ENCODE data around the gene REN.
A peak's percentile ranks its signal among the peaks of the same experiment; 100 is the strongest.

Gene REN

DNA sequence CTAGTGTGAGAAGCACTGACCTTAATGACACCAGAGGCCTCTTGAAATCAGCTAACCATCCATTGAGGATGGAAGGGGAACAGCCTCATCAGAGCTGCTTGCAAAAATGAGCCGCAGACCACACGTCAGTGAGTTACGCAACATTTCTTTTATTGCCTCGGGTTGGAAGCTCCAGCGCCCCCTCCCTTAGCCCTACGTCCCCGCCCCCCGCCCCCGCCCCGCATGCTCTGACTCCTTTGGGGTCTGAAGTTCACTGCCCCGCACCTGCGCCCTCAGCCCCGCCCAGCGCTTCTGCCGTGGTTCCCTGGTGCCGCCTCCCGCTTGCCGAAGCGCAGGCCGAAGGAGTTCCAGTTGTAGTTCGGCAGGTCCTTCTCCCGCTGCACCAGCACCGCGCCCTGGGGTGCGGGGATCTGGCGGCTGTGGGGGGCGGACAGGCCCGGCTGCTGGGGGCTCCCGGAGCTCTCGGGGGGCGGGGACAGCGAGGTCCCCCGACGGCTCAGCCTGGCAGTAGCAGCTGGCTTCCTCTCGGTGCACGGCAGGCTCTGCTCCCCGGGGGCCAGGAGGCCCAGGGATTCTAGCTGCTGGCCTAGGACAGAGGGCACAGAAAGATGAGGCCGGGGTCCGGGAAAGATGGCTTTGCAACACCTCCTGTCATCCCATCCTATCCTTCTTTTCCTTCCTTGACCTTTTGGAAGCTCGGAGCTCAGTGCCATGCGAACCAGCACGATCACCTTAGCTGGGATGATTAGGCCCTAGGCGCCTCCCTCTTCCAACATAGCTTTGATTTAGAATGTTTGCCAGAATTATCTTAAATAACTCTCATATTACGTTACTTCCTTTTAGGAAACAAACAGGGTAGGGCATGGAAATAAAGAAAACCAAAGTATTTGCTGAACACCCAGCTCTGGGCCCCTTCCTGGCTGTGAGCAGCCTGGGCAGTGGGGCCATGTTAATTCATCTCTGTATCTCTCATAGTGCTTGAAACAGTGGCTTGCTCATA is 24.4 kb upstream of the REN start:
- DNase-seq, result no peak

- no peak for DNase-seq
Measured at GRCh38 chr1:204188959-204189639, 23.0 kb upstream of the REN start.

GRCh38 chr1:204186597-204186996 is 20.5 kb upstream of the REN start:
- no peak for DNase-seq

DNA sequence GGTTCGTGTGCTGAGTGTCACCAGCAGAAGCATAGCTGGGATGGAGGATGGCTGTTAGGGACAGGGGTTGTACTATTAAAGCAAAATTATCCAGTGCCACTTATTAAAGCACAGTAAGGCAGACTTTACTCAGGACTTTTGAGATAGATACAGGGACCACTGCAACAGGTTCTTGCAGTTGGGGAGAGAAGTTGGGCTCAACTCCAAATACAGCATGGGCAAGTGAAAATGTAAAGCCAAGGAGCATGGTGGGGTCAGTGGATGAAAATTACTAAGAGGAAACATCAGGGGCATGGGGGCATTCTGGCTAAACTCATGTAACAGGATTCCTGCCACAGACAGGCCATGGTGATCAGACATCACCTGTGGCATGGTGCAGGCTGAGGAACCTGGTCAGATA is 15.0 kb upstream of the REN start:
- no peak for DNase-seq

DNA sequence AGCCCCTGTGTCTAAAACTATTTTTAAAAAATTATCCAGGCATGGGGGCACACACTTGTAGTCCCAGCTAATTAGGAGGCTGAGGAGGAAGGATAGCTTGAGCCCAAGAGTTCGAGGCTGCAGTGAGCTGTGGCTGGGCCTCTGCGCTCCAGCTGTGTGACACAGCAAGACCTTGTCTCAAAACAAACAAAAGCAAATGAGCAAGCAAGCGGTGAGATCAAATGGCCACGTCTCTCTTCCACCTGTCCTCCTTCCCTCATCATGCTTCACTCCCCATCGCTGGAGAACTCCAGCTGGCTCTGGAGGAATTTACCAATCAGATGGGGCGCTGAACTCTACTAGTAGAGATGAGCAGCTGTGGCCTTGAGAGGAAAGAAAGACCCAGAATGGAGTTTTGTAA is 14.0 kb upstream of the REN start:
- DNase-seq, result peak in 1 of 2 experiments; percentile 27

- no peak for DNase-seq
Measured at GRCh38 chr1:204178487-204179281, 12.5 kb upstream of the REN start.

- no peak for DNase-seq
Measured at GRCh38 chr1:204177133-204177532, 11.0 kb upstream of the REN start.

DNA sequence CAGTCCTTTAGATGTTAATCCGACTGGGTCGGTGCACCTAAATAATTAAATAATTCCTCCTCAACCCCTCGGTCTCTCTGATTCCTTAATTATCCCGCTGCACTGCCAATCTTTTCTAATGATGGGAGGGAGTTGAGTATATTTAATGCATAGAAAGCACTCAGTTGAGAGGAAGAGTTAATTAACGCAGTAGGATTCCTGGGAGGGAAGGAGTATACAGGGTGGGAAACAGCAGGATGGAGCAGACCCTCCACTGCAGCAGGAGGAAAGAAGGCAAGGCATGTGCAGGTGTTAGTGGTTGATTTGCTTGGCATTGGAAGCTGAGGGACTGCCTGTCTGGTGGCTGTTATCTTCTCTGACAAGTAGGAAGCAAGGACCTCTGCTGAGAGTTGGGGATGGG is 9.9 kb upstream of the REN start:
- DNase-seq, result no peak

GRCh38 chr1:204174958-204175357 is 8.8 kb upstream of the REN start:
- no peak for DNase-seq

- DNase-seq, result no peak
Measured at GRCh38 chr1:204172404-204173029, 6.4 kb upstream of the REN start.

GRCh38 chr1:204171751-204172178 is 5.6 kb upstream of the REN start:
- DNase-seq, result no peak

DNA sequence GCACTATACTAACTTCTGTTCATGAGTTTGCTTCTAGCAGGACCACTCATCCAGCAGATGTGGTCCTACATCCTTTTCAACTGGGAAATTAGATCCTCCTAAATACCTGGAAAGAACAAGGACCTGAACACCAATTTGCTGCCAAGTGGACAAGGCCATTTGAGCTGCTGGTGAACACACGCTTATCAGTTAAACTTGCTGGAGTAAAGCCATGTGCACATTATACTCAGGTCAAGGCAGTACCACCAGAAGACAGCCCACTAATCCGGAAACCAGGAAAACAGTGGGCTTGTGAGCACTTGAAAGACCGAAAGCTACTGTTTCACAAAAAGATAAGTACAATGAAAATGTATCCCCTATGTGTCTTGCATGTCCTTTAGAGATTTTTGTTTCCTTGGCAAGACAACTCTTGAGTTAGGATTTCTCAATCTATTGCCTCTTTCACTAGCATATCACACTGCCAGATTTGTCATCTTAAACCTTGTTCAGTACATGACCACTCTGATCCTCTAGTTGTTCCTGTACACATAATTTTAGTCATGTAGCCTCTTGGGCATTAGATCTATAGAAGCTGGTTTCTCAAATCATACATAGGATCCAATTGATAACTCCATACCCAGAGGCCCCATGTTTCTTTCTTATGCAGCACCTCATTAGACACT is 4.5 kb upstream of the REN start:
- DNase-seq, result no peak

DNA sequence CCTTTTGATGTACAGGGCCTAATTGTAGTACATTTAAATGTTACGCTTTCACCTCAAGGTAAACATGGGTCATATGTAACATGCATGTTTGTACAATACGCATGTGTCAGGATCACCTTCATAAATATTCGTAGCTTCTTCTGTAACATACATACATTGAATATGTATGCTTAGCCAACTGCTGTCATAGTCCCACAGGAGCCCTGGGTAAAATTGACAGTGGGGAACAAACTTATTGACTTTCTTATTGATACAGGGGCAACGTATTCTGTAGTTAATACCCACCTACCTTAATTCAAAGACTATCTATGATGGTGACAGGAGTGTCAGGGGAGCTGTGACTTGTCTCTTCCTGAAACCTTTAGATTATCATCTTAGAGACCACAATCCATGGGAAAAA is 3.7 kb upstream of the REN start:
- no peak for DNase-seq

GRCh38 chr1:204167730-204168129 is 1.6 kb upstream of the REN start:
- DNase-seq, result no peak

- DNase-seq, result peak; percentile 66 to 77
Measured at GRCh38 chr1:204162494-204163074, 3.6 kb downstream of the REN start.

DNA sequence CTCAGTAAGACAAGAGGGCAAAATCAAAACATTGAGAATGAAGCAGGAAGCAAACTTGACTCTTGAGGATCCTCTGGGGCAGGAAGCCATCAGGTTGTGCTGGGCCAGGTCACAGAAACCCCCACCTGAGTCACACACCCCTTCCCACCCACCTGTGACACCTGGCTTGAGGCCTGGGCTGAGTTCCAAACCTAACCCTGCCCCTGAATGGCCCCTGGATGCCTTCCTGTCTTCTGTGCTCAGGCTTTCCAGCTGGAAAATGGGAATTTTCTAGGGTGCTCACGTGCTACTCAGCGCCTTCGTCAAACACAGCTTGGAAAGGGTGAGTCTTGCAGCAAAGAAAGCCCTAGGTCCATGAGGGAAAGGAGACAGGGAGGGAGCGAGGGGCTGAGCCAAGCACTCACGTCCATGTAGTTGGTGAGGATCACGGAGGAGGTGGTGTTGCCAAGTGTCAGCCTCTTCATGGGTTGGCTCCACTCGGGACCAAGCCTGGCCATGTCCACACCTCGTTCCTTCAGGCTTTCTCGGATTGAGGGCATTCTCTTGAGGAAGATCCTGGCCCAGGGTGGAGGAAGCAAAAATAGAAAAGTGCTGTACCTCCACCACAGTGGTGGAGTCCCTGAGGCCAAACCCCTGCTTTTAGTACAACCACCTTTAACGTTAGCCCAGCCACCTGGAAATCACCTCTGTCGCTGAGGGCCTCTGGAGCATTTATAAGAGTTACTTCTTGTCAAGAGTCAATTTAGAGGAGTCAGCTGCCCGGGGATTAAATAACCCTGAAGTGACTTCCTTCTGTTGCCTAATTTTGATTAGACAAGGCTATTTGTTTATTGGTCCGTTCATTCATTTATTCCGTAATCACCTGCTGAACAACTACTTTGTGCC is 4.3 kb downstream of the REN start:
- DNase-seq, result no peak

- no peak for DNase-seq
Measured at GRCh38 chr1:204157962-204158361, 8.2 kb downstream of the REN start.

DNA sequence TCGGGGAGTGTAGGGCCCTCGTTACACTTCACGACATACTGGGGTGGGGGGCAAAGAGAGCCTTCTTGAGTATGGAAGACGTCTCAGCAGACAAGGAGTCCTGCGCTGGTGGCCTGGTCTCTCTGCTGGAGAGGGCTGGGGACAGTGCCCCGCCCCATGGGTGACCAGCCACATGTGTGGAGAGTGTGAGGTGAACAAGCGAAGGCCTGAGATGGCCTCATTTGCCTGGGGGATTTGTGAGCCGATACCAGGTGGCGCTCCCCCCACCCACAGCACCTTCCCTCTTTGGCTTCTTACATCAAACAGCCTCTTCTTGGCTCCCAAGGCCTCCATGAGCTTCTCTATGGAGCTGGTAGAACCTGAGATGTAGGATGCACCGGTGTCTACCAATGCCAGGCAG is 10.3 kb downstream of the REN start:
- no peak for DNase-seq

DNA sequence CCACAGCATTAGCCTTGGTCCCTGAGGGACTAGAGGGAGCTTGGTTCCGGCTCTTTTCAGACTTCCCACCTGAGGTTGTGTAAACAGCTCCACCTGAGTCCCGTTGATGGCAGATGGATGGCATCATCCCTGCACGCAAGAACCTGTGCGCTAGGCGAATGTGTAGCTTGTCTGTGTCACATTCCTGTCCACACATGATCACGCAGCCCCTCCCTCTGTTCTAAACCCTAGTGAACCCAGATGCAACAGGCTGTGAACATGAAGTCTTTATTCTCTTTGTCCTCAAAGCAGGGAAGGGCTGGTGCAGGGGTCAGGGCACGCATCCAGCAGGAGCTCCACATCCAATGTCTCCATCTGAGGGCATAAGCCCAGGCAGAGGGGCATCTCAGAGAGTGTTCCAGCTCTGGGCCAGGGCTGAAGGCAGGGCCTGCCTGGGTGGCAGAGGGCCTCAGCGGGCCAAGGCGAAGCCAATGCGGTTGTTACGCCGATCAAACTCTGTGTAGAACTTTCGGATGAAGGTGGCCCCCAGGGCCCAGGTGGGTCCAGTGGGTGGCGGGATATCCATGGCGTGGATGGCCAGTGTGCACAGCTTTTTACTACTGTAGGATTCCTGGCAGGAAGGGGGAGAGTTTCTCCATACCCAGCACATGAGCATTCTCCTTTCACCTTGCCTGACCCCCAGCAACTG is 11.4 kb downstream of the REN start:
- DNase-seq, result no peak

DNA sequence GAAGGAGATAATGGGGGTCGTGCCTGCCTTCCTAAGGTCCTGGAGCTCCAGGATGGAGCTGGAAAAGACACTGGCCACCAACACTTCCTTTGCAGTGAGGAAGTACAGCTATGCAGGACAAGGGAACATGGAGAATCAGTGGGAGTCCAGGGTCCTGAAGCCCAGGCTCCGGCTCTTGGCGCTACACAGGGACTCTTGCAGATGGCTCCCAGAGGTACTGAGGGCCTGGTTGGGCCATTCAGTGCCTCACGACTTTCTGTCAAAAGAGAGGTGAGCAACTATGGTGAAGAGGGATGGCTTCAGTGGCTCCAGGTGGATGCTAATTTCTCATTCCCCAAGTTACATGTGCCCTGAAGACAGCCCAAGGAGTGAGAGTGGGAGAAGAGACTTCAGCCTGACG is 12.5 kb downstream of the REN start:
- no peak for DNase-seq
